GM10248 (cell line): Measurements from ENCODE around the gene NWD2.

Experiments
- CTCF ChIA-PET: fragments of 300-600 bp; sonication (Branson Sonifier 250); formaldehyde crosslinking; extraction: SDS; loops from one replicate; lab custom pipeline; 2021; ENCODE audit warnings: antibody characterized with exemption; lab: Yijun Ruan, JAX
- POLR2A ChIA-PET: fragments of 350-650 bp; sonication (Branson Sonifier 250); formaldehyde crosslinking; extraction: SDS; loops from one replicate; lab custom pipeline; 2020; ENCODE audit warnings: antibody characterized with exemption; lab: Yijun Ruan, JAX
- DNase-seq: peaks from one replicate; pipeline ENCODE4 v3.0.0; 2012; ENCODE audit errors: extremely low spot score
- TF ChIP-seq, protein P1 (sequence below): IDR thresholded peaks from 2 replicates; pipeline ENCODE4 v1.5.1; 2012; ENCODE audit warnings: mild to moderate bottlenecking, low read depth; ENCODE audit errors: extremely low read depth, missing control alignments, control extremely low read depth

The NWD2 gene

DNA sequence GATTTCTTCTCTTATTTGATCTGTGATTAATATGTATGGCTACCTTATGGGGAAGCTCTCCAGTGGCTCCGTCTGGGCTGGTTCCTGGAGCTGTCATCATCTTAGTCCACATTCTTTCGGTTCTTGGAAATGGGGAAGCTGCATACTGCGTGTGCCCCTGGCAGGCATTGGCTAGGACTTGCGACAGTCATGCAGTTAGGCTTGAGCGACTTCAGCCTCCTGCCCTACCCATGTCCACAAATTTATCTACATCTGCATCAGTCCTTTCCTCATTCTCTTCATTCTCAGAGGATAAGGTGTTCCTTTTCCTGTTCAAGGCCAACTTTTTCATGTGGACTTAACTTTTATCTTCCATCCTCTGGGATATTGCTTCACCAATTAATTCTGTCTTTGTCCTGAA, 227.4 kb downstream of the NWD2 start:
- ChIA-PET POLR2A (no interaction called here), CTCF (interaction anchor here (1.2 kb wide), 1 partner anchor 13 kb away, joined by 4 read pairs; no protein-coding TSS in a partner anchor)
- TF ChIP-seq, protein P1, sequence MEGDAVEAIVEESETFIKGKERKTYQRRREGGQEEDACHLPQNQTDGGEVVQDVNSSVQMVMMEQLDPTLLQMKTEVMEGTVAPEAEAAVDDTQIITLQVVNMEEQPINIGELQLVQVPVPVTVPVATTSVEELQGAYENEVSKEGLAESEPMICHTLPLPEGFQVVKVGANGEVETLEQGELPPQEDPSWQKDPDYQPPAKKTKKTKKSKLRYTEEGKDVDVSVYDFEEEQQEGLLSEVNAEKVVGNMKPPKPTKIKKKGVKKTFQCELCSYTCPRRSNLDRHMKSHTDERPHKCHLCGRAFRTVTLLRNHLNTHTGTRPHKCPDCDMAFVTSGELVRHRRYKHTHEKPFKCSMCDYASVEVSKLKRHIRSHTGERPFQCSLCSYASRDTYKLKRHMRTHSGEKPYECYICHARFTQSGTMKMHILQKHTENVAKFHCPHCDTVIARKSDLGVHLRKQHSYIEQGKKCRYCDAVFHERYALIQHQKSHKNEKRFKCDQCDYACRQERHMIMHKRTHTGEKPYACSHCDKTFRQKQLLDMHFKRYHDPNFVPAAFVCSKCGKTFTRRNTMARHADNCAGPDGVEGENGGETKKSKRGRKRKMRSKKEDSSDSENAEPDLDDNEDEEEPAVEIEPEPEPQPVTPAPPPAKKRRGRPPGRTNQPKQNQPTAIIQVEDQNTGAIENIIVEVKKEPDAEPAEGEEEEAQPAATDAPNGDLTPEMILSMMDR, result no peak
- DNase-seq, result no peak

DNA sequence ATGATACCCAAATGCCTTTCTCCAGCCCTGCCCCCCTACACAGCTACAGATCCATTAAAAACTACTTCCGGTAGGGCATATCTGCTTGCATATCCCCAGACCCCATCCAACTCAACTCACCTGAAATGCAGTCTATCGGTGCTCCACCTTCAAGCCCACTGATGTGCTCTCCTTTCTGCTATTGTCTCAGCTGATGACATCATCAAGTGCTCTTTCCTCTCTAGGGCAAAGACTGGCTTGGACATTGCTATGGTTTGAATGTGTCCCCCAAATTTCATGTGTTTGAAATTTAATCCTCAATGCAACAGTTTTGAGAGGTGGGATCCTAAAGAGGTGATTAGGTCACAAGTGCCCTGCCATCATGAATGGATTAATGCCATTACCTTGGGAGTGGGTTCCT, 229.3 kb downstream of the NWD2 start:
- ChIA-PET POLR2A (no interaction called here), CTCF (interaction anchor here (1.1 to 1.2 kb wide), 2 partner anchors 17 to 120 kb away, joined by 3 to 5 read pairs; no protein-coding TSS in a partner anchor)
- TF ChIP-seq, protein P1, result no peak
- no peak for DNase-seq

DNA sequence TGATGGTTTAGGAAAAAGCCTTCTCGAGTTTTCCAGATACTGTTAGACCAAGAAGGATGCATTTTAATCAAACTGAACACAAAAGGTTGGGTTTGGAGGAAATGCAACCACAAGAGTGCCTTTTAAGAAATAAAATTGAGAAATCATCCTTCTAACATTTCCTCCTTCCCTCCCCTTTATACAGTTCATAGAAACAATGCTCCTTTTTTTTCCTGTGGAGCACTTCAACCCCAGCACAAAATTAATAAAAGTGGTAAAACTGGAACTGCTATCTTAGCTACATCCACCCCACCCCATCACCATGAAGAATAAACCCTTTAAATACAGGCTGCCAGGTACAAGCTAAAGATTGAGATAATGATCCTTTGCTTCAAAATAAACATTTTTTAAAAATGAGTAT, 230.5 kb downstream of the NWD2 start:
- POLR2A ChIA-PET, result no interaction called here
- TF ChIP-seq, protein P1, result no peak
- CTCF ChIA-PET, result interaction anchor here (0.9 to 1.3 kb wide), 4 partner anchors 9 to 119 kb away, joined by 3 to 5 read pairs (median 4); a partner anchor contains a TSS
- DNase-seq, result no peak

DNA sequence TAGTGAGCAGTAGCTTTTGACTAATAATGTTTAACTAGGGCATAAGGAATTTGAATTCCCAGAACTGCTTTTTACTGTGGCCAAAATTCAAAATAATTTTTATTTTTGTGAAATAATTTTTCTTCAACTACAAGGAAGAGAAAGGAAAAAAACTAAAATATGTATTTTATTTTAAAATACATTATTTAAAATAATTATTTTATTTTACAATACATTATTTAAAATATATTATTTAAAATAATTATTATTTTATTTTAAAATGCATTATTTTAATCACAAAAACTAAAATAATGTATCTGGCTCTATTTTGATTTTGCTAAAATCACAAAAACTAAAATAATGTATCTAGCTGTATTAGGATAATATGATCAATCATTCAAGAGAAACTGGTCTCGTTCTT, 231.2 kb downstream of the NWD2 start:
- TF ChIP-seq, protein P1, result no peak
- no peak for DNase-seq
- POLR2A ChIA-PET, result no interaction called here
- CTCF ChIA-PET, result interaction anchor here (1.2 to 1.4 kb wide), 3 partner anchors 9 to 17 kb away, joined by 3 to 4 read pairs (median 4); no protein-coding TSS in a partner anchor

DNA sequence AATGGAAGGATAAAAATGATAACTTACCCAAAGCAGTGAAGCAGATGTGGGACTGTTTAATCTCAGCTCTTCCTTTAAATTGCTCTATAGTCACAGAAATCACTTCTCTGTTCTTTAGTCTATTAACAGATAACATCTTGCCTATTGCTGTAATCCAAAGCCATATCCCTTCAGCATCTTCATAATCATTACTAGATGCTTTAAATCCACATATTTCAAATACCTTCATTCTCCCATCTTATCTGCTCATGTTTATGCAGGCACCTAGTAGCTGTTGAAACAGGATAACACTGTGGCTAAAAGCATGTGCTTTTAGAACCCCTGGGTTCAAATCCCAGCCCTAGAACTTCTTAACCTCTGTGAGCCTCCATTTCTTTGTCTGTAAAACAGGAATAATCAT, 231.7 kb downstream of the NWD2 start:
- TF ChIP-seq, protein P1, result no peak
- CTCF ChIA-PET, result interaction anchor here (1.2 to 1.4 kb wide), 3 partner anchors 8 to 17 kb away, joined by 3 to 4 read pairs (median 4); no protein-coding TSS in a partner anchor
- POLR2A ChIA-PET, result no interaction called here
- no peak for DNase-seq

DNA sequence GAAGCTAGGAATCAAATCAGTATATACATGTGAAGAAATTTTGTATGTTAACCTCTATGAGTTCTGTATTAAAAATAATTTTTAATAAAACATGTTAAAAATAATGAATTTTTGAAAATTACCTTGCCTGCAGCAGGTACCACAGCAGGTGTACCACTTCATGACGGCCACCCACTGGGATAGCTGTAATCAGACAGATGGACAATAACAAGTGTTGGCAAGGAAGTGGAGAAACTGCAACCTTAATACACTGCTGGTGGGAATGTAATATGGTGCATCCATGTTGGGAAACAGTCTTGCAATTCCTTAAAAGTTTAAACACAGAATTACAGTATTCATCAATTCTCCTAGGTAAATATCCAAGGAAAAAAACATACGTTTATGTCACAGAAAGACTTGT, 232.1 kb downstream of the NWD2 start:
- TF ChIP-seq, protein P1, result no peak
- no peak for DNase-seq
- POLR2A ChIA-PET, result no interaction called here
- CTCF ChIA-PET, result interaction anchor here (1.2 to 1.4 kb wide), 2 partner anchors 11 to 18 kb away, joined by 3 to 4 read pairs; no protein-coding TSS in a partner anchor

DNA sequence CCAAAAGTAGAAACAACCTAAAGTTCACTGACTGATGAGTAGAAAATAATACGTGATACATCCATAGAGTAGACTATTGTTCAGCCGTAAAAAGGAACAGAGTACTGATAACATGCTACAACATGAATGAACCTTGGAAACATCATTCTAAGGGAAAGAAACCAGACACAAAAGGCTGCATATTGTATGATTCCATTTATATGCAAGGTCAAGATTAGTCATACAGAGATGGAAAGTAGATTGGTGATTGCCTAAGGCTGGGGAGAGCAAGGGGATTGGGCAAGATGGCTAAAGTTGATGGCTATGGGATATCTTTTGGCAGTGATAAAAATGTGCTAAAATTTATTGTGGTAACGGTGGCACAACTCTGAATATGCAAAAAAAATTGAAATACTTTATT, 232.6 kb downstream of the NWD2 start:
- no peak for DNase-seq
- TF ChIP-seq, protein P1, result no peak
- CTCF ChIA-PET, result no interaction called here
- POLR2A ChIA-PET, result no interaction called here
